A549 (cell line): ENCODE results near the gene MORN4. TPM values are rescaled to one million over a fixed set of nuclear protein-coding genes. Genes with fewer than 3 reads are reported as not detected.

ENCODE experiments used
- ATAC-seq, 2 experiments: fragments of 200-7000 bp in 1 of 2; fragments of >200 bp in 1 of 2; cut with Nextera tagmentation in 1 of 2; cut with Tn5 transposase in 1 of 2; 3 replicates each; pipeline versions ENCODE4 v1.8.0 to v1.9.1; 2018 to 2020; ENCODE audit warnings: mild to moderate bottlenecking in 1 of 2, moderate library complexity in 1 of 2
- CTCF ChIA-PET: fragments of 300-600 bp; sonication (Branson Sonifier 250); formaldehyde crosslinking; extraction: SDS; loops from one replicate; lab custom pipeline; 2021; ENCODE audit warnings: antibody characterized with exemption, inconsistent platforms; lab: Yijun Ruan, JAX
- POLR2A ChIA-PET: fragments of 350-600 bp; formaldehyde crosslinking; extraction: SDS; loops from one replicate; lab custom pipeline; 2021; ENCODE audit warnings: antibody characterized with exemption, inconsistent platforms; lab: Yijun Ruan, JAX
- DNase-seq, 2 experiments: peaks; one replicate each; pipeline versions ENCODE4 v3.0.0 to v3.0.0-alpha.2; 2011 to 2016; ENCODE audit warnings: low read depth in 1 of 2, low spot score in 1 of 2
- FAIRE-seq: peaks from 2 replicates; lab custom pipeline; 2011; peaks lifted over from hg19 to GRCh38; lab: Jason Lieb, UNC
- H3K27ac ChIP-seq, 2 experiments: fragments of >200 bp; sonication (Bioruptor Twin); formaldehyde crosslinking; 3 replicates each; pipeline ENCODE4 v1.5.1; 2016 to 2017
- H3K4me1 ChIP-seq: fragments of >200 bp; sonication (Bioruptor Twin); formaldehyde crosslinking; 3 replicates; pipeline ENCODE4 v1.6.1; 2016
- H3K4me2 ChIP-seq: fragments of >200 bp; sonication (Bioruptor Twin); formaldehyde crosslinking; 3 replicates; pipeline ENCODE4 v1.6.1; 2016
- H3K4me3 ChIP-seq: fragments of >200 bp; sonication (Bioruptor Twin); formaldehyde crosslinking; 3 replicates; pipeline ENCODE4 v1.5.1; 2016
- H3K9me3 ChIP-seq: fragments of >200 bp; sonication (Bioruptor Twin); formaldehyde crosslinking; 3 replicates; pipeline ENCODE4 v1.6.1; 2016
- CBX2 ChIP-seq: fragments of 200-600 bp; sonication (generic); IDR thresholded peaks from 2 replicates; pipeline ENCODE4 v1.6.1; 2016; ENCODE audit warnings: low read depth, mild to moderate bottlenecking, borderline replicate concordance
- CEBPB ChIP-seq, 2 experiments: fragments of >200 bp in 1 of 2; sonication (Bioruptor Twin) in 1 of 2; formaldehyde crosslinking in 1 of 2; IDR thresholded peaks; 2 replicates each; pipeline ENCODE4 v1.6.1; 2012 to 2016
- CTCF ChIP-seq: fragments of >200 bp; sonication (Bioruptor Twin); formaldehyde crosslinking; IDR thresholded peaks from 3 replicates; pipeline ENCODE4 v1.5.1; 2016
- FOXS1 ChIP-seq: fragments of 250-450 bp; sonication (Bioruptor Pico); IDR thresholded peaks from 2 replicates; pipeline ENCODE4 v1.5.0; 2020; ENCODE audit warnings: mild to moderate bottlenecking, moderate library complexity
- HOXA7 ChIP-seq: fragments of 250-450 bp; sonication (Bioruptor Pico); IDR thresholded peaks from 2 replicates; pipeline ENCODE4 v1.5.0; 2020; ENCODE audit warnings: mild to moderate bottlenecking, moderate library complexity
- KDM1A ChIP-seq: fragments of 200-600 bp; sonication (generic); IDR thresholded peaks from 2 replicates; pipeline ENCODE4 v1.6.1; 2016; ENCODE audit warnings: low read depth, mild to moderate bottlenecking
- KDM5A ChIP-seq: fragments of 200-600 bp; sonication (generic); IDR thresholded peaks from 2 replicates; pipeline ENCODE4 v1.6.1; 2016; ENCODE audit warnings: antibody characterized with exemption, mild to moderate bottlenecking
- MYC ChIP-seq: IDR thresholded peaks from 2 replicates; pipeline ENCODE4 v1.6.1; 2012; ENCODE audit warnings: mild to moderate bottlenecking, inconsistent platforms, low read length, improper control_type of control experiment, borderline replicate concordance
- NFE2L2 ChIP-seq: fragments of 150-350 bp; conservative IDR thresholded peaks from 2 replicates; pipeline ENCODE4 v1.6.1; 2014; ENCODE audit warnings: low read length
- NR3C1 ChIP-seq: fragments of >200 bp; sonication (Bioruptor Twin); formaldehyde crosslinking; IDR thresholded peaks from 3 replicates; pipeline ENCODE4 v1.6.1; 2017
- PHF8 ChIP-seq: fragments of 200-600 bp; sonication (generic); IDR thresholded peaks from 2 replicates; pipeline ENCODE4 v1.6.1; 2016; ENCODE audit warnings: low read depth, mild to moderate bottlenecking, antibody characterized with exemption, moderate library complexity, borderline replicate concordance
- POLR2A ChIP-seq: IDR thresholded peaks from 2 replicates; pipeline ENCODE4 v1.6.1; 2012; ENCODE audit warnings: mild to moderate bottlenecking, low read length
- POLR2AphosphoS2 ChIP-seq: conservative IDR thresholded peaks from 2 replicates; pipeline ENCODE4 v1.6.1; 2012; ENCODE audit warnings: low read length, improper control_type of control experiment, inconsistent platforms
- RAD21 ChIP-seq, 2 experiments: fragments of >200 bp in 1 of 2; sonication (Bioruptor Twin) in 1 of 2; formaldehyde crosslinking in 1 of 2; IDR thresholded peaks in 1 of 2; conservative IDR thresholded peaks in 1 of 2; 2 replicates in 1 of 2; 3 replicates in 1 of 2; pipeline ENCODE4 v1.6.1; 2012 to 2018; ENCODE audit warnings: inconsistent platforms in 1 of 2
- SMC3 ChIP-seq: fragments of >200 bp; sonication (Bioruptor Twin); formaldehyde crosslinking; IDR thresholded peaks from 3 replicates; pipeline ENCODE4 v1.6.1; 2018; ENCODE audit warnings: inconsistent platforms
- ZC3H11A ChIP-seq: fragments of 450-650 bp; IDR thresholded peaks from 2 replicates; pipeline ENCODE4 v1.6.1; 2014; ENCODE audit warnings: antibody characterized with exemption, mild to moderate bottlenecking
- ZSCAN20 ChIP-seq: fragments of 250-450 bp; sonication (Bioruptor Pico); IDR thresholded peaks from 2 replicates; pipeline ENCODE4 v1.8.0; 2022; ENCODE audit warnings: mild to moderate bottlenecking, moderate library complexity
- WGBS: methylation state at CpG from one replicate; pipeline ENCODE4 v1.1.6; 2017; ENCODE audit errors: missing lambda C conversion rate; 5-methylcytosine and 5-hydroxymethylcytosine counted together
- polyA plus RNA-seq, 4 experiments: library from polyadenylated mRNA; depleted of rRNA in 3 of 4; stranded (reverse); fragments of >200 nt; fragmentation: RNase III in 1 of 4; extraction: RNeasy Plus Mini Kit Qiagen cat#74134 plus additional on column Dnase treatment in 1 of 4; gene quantifications; 2 replicates in 3 of 4; 3 replicates in 1 of 4; pipeline ENCODE4 v1.2.3, GENCODE V29; 2011 to 2017
- TF ChIP-seq, protein P1 (sequence below): IDR thresholded peaks from 2 replicates; pipeline ENCODE4 v1.6.1; 2012
- TF ChIP-seq, protein P2 (sequence below): fragments of >200 bp; sonication (Bioruptor Twin); formaldehyde crosslinking; IDR thresholded peaks from 3 replicates; pipeline ENCODE4 v1.6.1; 2016
- TF ChIP-seq, protein P3 (sequence below): IDR thresholded peaks from 2 replicates; pipeline ENCODE4 v1.6.1; 2012
- TF ChIP-seq, protein P4 (sequence below): fragments of 150-350 bp; IDR thresholded peaks from 2 replicates; pipeline ENCODE4 v1.6.1; 2014; ENCODE audit warnings: low read depth, mild to moderate bottlenecking, low read length

MORN4 gene
- polyA plus RNA-seq, 2 of the 4 experiments (the other 2 are of a cell fraction), result 8.9 to 13.8 TPM

- peak in 1 of 2 experiments; percentile 20; a peak in 3 of 6 replicates for ATAC-seq
- WGBS, result 98% methylated on average over 2 of the region's 2 CpGs
- DNase-seq, result peak in 1 of 2 experiments; percentile 35
- POLR2A ChIA-PET, result no interaction called here
- TF ChIP-seq PHF8, result no peak
- TF ChIP-seq MYC, result no peak
- TF ChIP-seq, protein P1, sequence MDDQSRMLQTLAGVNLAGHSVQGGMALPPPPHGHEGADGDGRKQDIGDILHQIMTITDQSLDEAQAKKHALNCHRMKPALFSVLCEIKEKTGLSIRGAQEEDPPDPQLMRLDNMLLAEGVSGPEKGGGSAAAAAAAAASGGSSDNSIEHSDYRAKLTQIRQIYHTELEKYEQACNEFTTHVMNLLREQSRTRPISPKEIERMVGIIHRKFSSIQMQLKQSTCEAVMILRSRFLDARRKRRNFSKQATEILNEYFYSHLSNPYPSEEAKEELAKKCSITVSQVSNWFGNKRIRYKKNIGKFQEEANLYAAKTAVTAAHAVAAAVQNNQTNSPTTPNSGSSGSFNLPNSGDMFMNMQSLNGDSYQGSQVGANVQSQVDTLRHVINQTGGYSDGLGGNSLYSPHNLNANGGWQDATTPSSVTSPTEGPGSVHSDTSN, result no peak
- TF ChIP-seq NFE2L2, result no peak
- TF ChIP-seq FOXS1 (CRISPR knock-in tag), result no peak
- no peak for TF ChIP-seq NR3C1
- no peak for TF ChIP-seq POLR2AphosphoS2
- no peak for TF ChIP-seq KDM5A
- TF ChIP-seq POLR2A, result no peak
- TF ChIP-seq HOXA7 (CRISPR knock-in tag), result no peak
- TF ChIP-seq, protein P2, sequence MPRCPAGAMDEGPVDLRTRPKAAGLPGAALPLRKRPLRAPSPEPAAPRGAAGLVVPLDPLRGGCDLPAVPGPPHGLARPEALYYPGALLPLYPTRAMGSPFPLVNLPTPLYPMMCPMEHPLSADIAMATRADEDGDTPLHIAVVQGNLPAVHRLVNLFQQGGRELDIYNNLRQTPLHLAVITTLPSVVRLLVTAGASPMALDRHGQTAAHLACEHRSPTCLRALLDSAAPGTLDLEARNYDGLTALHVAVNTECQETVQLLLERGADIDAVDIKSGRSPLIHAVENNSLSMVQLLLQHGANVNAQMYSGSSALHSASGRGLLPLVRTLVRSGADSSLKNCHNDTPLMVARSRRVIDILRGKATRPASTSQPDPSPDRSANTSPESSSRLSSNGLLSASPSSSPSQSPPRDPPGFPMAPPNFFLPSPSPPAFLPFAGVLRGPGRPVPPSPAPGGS, result no peak
- TF ChIP-seq KDM1A, result no peak
- TF ChIP-seq ZSCAN20, result no peak
- no peak for TF ChIP-seq ZC3H11A
- TF ChIP-seq, all 56 proteins: peak for 0
- Histone ChIP-seq H3K9me3 (no peaks in the 10 kb centered on the region), H3K4me1 (peaks cover 63% of the 10 kb centered on the region), H3K4me3 (no peak overlapping the region), H3K4me2 (peak overlapping the region; percentile 72), H3K27ac (peak overlapping the region; percentile 91 to 93)
- CTCF ChIA-PET, result interaction anchor here (0.6 to 33.8 kb wide), 28 partner anchors 16 to 165 kb away, joined by 3 to 1048 read pairs (median 9); partner anchors contain the start of genes AVPI1, C10orf62, HOGA1 and MORN4
- no peak for FAIRE-seq
Observed at GRCh38 chr10:97573021-97573420, 60.3 kb downstream of the MORN4 start.

GRCh38 chr10:97572214-97572989 lies 60.9 kb downstream of the MORN4 start, which contains the start of gene ANKRD2:
Gene ANKRD2 (plus strand): TSS chr10:97572779. CDS start chr10:97572789, 10 bp downstream.
- ChIA-PET CTCF (interaction anchor here (0.6 to 33.8 kb wide), 46 partner anchors 15 to 189 kb away, joined by 3 to 1048 read pairs (median 5); partner anchors contain the start of genes AVPI1, C10orf62, HOGA1 and MORN4), POLR2A (interaction anchor here (0.6 to 1.0 kb wide), 3 partner anchors 12 to 41 kb away, joined by 3 to 4 read pairs (median 3); partner anchors contain the start of gene HOGA1)

More at GRCh38 chr10:97572214-97572989, 60.9 kb downstream of the MORN4 start, which contains the start of gene ANKRD2:
- Histone ChIP-seq H3K9me3 (no peaks in the 10 kb centered on the region), H3K4me1 (peaks cover 63% of the 10 kb centered on the region), H3K27ac (peak within 1 kb of the TSS; percentile 91 to 93), H3K4me3 (no peak within 1 kb of the TSS), H3K4me2 (peak within 1 kb of the TSS; percentile 72)
- FAIRE-seq (peak; percentile 94), DNase-seq (peak; percentile 81 to 86), ATAC-seq (peak; percentile 72 to 79)
- TF ChIP-seq RAD21 (conservative IDR thresholded peaks at IDR 0.05 in 1 of 2, IDR thresholded peaks at IDR 0.05 in 1 of 2) (peak; percentile 95 to 96), CEBPB (IDR thresholded peaks at IDR 0.05) (peak in 1 of 2 experiments; percentile 77; a peak in 2 of 4 replicates), CTCF (peak; percentile 93), CBX2 (no peak), SMC3 (peak; percentile 97)
- TF ChIP-seq, protein P3, sequence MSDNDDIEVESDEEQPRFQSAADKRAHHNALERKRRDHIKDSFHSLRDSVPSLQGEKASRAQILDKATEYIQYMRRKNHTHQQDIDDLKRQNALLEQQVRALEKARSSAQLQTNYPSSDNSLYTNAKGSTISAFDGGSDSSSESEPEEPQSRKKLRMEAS, result peak; percentile 69
- TF ChIP-seq, protein P4, sequence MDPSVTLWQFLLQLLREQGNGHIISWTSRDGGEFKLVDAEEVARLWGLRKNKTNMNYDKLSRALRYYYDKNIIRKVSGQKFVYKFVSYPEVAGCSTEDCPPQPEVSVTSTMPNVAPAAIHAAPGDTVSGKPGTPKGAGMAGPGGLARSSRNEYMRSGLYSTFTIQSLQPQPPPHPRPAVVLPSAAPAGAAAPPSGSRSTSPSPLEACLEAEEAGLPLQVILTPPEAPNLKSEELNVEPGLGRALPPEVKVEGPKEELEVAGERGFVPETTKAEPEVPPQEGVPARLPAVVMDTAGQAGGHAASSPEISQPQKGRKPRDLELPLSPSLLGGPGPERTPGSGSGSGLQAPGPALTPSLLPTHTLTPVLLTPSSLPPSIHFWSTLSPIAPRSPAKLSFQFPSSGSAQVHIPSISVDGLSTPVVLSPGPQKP, result no peak
- 55% methylated on average over 14 of the region's 16 CpGs for WGBS
